ENCODE results near the gene LMO7.
"Not testable (repeated sequence)": the region's sequence is repeated elsewhere in the genome, so short reads cannot be mapped to it uniquely, and the experiment has no call there.

Gene LMO7

DNA sequence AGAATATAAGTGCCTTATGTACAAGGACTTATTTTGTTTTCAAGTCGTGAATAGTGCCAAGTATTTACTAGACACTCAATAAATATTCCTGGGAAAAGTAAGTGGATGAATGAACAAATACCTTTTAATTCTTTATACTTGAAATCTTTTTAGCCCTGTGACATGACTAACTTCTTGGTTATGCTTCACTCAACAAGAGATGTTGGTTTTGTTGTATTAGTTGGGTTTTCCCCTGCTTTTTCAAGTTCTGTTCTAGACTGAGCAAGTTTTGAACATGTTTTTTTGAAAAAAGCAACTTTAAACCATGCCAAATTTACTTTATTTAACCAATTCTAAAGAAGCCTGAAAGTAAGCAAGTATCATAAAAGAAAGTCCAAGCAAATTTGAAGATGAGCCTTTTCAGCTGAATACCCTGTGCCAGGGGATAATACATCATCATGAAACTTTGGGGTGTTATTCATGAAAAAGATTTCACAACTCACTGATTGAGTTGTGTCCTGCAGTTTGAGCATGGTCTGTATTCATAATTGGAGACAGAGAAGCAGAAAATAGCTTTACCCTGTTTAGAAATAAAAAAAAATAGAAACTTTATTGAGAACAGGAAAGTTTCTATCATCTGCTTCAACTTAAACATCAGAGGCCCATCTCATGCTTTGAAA is 11.1 kb downstream of the LMO7 start:
- in situ Hi-C loops (cut with HindIII; ENCODE audit: low sequenced_read_pairs): no loop called here

DNA sequence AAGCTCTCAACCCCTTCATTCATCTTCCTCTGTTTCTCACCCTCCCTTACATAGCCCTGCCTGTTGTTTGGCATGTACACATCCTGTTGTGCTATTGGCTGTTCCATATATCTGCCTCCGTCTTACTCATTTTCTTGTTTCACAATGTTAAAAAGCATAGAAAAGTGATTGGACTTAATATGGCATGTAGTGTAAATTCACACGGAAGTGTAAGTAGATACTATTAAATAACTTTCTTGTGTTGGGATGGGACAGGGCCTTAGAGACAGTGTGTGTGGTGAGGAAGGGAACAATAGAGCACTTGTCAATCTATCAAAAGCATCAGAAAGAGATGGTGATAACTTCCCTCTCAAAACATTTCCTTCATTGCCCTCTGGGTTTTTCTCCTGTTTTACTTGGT is 12.3 kb downstream of the LMO7 start:
- in situ Hi-C loops (cut with HindIII; ENCODE audit: low sequenced_read_pairs): no loop called here

DNA sequence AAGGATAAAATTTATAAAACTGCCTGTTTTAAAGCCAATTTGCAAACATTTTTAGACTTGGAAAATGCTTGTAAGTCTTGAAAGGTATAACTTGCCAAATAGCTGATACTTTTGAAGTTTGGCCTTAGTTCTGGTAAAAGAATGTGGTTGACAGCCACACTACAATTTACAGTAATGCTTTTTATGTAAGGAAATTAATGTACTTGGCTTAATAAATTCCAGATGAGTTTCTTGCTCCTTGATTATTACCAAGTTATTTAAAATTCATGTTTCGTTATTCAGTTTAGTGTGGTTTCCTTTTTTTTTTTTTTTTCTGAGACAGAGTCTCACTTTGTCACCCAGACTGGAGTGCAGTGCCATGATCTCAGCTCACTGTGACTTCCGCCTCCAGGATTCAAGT is 14.9 kb downstream of the LMO7 start:
- in situ Hi-C loops (cut with HindIII; ENCODE audit: low sequenced_read_pairs): no loop called here

DNA sequence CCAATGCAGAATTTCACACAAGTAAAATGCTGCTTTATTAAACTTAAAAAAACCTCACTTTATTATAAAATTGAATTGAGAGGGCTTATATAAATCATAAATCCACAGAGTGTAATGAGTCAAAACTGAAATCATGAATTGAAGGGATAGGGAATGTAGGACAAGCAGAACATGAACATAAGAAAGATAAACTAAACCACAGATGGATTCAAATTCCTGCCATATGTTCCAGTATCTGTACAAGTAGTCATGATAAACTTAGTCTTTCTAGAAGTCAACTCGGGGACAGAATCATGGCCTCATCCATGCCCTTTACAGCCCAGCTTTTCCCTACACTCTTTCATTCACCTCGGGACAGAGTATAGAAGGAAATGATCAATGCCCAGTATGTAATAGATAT is 16.6 kb downstream of the LMO7 start:
- in situ Hi-C loops (cut with HindIII; ENCODE audit: low sequenced_read_pairs): no loop called here

DNA sequence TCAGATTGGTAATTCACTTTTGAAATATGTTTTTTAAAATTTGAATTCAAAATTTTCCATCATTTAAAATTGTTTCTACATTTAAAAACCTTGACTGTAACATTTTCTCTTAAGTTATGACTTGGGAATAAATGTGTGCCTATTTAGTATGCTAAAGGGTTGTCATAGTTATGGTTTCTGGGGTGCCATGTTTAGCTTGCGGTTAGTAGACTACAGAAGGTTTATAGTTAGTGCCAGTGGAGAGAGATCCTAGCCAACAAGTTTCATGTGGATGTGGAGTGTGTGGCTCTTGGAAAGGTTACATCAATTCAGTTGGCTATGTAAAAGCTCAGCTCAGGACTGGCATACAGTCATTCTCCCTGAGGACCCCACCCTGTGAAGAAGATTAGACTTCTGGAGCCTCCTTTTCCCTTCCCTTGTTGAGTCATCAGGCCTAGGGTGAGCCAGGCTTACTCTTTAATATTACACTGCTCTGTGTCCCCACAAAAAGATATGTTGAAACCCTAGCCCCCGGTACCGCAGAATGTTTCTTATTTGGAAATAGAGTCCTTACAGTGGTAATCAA is 20.4 kb downstream of the LMO7 start:
- in situ Hi-C loops (cut with HindIII; ENCODE audit: low sequenced_read_pairs): no loop called here

DNA sequence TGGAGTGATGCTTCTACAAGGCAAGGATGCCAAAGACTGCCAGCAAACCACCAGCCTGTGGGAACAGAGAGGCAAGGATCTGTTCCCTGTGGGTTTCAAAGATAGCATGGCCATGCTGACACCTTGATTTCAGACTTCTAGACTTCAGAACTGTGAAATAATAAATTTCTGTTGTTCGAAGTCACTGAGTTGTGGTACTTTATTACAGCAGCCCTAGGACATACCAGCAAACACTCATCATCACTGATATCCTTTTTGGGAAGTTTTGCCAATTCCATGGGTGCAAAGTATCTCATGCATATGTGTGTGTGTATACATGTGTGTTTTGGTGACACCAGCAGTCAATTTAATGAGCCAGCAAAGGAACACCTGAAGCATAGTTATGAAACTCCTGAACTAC is 21.0 kb downstream of the LMO7 start:
- in situ Hi-C loops (cut with HindIII; ENCODE audit: low sequenced_read_pairs): no loop called here

DNA sequence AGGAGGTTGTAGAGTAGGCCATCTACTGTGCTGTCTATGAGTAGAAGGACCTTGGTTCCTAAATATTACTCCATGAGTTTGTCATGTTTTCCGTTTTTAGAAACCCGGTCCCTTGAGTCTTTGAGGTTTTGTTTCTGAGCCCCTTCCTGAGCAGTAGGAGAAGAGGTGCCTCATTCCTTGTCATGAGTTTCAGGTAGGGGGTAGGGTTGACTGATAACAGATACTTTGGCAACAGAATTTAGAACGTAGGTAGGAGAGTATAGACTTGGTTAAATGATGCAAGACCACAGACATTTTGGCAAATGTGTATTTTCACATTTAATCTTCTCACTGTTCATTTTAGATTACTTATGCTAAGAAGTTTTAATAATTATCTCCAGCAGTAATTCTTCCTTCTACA is 24.6 kb downstream of the LMO7 start:
- in situ Hi-C loops (cut with HindIII; ENCODE audit: low sequenced_read_pairs): no loop called here

DNA sequence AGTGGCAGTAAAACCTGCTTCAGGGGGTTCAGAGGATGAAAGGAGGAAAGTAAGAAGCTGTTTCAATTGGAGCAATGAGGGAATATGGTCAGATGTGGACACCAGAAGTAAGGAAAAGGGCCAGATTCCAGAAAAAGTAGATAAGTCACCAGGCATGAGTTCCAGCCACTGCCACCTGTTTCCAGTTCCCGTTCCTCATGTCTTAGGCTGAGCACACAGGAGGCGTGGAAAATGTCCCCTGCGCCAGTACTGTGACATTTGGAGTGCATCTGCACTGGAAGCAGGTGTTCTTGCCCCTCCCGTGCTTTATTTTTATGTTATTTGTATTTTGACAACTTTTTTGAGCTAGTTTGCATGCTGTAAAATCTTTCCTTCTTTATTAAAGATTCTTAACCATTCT is 25.3 kb downstream of the LMO7 start:
- in situ Hi-C loops (cut with HindIII; ENCODE audit: low sequenced_read_pairs): no loop called here

DNA sequence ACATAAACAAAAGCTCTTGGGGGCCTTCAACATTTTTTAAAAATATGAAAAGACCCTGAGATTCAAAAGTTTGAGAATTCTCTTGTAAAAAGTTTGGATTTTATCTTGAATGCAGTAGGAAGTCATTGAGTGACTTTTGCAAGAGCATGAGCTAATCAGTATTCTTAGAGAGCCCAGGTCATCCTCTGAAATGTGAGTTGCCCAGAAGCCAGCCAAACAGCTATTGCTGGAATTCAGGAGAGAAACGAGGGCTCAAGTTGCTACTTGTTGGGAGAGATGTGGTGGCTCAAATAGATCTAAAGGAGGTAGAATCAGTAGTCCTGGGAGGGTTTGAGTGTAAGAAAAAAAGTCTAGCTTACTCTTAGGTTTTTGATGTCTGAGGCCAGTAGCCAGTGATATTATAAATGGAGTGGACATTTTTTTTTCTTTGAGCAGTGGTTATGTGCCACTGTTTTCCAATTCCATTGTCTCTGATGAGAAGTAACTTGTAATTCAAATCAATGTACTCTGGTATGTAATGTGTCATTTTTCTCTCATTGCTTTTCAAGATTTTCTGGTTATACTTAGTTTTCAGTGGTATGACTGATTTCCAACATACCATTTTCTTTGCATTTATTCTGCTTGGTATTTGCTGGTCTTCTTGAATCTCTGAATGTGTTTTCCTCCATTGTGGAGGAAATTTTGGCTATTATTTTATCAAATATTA is 30.7 kb downstream of the LMO7 start:
- in situ Hi-C loops (cut with HindIII; ENCODE audit: low sequenced_read_pairs): no loop called here

DNA sequence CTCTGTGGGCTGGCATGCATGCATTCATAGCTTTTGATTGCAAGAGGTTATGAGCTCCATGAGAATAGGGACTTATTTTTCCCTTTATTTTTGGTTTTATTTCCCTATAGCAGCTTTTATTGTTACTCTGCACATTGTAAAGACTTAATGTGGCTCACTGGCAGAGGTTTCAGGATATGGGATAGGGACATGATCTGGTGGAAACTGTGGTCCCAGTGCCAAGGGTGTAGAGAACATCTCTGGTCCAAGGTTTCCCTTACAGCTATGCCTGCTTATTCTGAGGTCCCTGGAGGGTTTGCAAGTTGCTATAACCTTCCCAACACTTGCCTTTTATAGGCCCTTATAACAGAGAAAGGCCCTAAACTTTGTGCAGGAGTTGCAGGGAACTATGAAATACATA is 33.6 kb downstream of the LMO7 start:
- in situ Hi-C loops (cut with HindIII; ENCODE audit: low sequenced_read_pairs): no loop called here

DNA sequence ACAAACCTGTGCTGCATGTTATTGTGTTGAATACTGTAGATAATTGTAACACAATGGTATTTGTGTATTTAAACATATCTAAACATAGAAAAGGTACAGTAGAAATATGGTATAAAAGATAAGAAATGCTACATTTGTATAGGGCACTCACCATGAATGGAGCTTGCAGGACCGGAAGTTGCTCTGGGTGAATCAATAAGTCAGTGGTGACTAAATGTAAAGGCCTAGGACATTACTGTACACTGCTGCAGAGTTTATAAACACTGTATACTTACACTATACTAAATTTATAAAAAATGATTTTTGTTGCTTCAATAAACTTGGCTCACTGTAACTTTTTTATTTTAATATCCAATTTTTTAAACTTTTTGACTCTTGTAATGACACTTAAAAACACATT is 34.4 kb downstream of the LMO7 start:
- in situ Hi-C loops (cut with HindIII; ENCODE audit: low sequenced_read_pairs): no loop called here

DNA sequence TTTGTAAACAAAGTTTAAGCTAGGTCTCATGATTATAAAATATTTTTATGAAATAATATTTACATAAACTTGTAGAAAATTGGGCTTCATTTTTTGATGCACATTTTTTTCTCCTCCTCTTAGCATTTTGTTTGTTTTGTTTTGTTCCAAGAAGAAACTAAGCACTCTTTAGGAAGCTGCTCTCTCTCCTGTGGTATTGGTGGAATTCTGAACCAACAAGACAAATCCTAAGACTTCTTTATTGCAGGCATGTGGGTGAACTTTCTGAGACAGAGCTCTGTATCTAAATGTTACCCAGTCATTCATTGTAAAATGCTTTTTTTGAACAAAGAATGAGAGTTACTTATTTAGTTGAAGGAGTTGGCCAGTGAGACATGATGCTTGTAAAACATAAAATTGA is 39.3 kb downstream of the LMO7 start:
- in situ Hi-C loops (cut with HindIII; ENCODE audit: low sequenced_read_pairs): no loop called here

DNA sequence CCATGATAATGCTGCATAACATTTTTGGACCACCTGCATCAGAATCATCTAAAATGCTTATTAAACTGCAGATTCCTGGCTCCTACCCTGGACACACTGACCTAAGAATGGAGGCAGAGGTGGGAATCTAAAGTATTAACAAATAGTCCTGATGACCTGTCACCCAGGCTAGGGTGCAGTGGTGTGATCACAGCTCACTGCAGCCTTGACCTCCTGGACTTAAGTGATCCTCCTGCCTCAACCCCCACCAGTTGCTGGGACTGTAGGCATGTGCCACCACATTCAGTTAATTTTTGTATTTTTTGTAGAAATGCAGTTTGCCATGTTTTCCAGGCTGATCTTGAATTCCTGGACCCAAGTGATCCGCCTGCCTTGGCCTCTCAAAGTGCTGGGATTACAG is 43.3 kb downstream of the LMO7 start:
- in situ Hi-C loops (cut with HindIII; ENCODE audit: low sequenced_read_pairs): no loop called here

DNA sequence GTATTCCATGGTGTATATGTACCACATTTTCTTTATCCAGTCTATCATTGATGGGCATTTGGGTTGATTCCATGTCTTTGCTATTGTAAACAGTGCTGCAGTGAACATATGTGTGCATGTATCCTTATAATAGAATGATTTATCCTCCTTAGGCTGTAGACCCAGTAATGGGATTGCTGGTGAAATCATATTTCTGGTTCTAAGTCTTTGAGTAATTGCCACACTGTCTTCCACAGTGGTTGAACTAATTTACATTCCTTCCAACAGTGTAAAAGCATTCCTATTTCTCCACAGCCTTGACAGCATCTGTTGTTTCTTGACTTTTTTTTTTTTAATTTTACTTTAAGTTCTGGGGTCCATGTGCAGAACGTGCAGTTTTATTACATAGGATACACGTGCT is 44.1 kb downstream of the LMO7 start:
- in situ Hi-C loops (cut with HindIII; ENCODE audit: low sequenced_read_pairs): not testable (repeated sequence)

DNA sequence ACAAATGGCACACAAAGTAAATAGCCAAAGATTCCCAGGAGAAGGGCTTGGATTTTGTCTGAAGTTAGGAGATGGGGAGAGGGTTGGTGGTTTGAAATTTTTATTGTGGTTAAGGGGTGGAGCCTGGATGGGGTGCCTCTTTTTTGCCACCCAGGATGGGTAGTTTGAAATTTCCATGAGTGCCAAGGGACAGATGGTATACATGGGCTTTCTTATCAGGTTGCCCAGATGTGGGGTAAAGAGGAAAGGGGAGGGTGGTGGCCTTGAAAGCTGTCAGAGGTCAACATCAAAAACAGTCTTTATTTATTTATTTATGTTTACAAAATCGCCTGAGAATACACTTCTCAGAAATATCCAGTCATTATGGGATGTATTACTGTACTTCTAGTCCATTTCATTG is 46.2 kb downstream of the LMO7 start:
- in situ Hi-C loops (cut with HindIII; ENCODE audit: low sequenced_read_pairs): no loop called here

DNA sequence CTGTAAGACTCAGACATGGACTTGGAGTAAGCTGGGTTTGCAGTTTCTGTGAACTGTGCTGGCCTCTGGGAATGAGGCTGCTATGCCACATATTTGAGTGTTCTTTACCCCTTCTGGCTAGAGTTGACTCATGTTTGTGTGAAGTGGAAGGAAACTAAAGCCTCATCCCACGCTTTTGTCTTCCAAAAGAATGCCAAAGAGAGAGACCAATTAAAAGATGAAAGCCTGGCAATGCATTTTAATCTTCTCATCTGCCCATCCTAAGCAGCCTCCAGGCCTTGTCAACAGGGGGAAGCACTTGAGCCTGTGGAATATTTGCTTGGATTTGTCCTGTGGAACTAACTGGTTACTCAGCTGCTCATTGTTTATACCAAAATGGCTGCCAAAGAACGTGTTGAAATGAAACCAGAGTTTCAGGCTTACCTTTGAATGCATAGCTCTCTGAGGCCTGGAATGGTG is 49.1 kb downstream of the LMO7 start:
- in situ Hi-C loops (cut with HindIII; ENCODE audit: low sequenced_read_pairs): no loop called here

DNA sequence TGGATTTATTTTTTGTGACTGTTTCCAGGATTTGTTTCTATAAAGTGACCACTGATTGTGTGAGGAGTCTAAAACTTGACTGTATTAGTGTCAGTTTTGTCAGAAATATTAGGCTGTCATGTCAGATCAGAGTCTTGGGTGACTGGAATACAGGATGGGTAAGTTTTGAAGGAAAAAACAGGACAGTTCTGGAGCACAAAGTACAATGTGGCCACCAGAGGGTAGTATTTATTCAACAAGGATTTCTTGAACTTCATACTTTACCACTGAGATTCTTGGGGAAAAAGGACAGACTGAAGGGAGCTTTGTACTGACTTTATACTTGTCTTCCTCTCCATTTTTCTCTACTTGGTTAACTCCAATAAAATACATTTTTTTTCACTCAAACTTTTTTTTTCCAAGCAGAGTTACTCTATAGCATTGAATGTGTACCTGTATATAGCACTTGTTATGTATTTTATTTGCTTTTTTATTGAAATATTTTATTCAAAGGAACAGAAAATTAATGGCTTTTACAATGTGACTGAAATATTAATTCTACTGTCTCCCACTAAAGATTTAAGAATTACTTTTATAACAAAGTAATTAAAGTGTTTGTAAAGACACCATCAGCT is 51.1 kb downstream of the LMO7 start:
- in situ Hi-C loops (cut with HindIII; ENCODE audit: low sequenced_read_pairs): no loop called here

DNA sequence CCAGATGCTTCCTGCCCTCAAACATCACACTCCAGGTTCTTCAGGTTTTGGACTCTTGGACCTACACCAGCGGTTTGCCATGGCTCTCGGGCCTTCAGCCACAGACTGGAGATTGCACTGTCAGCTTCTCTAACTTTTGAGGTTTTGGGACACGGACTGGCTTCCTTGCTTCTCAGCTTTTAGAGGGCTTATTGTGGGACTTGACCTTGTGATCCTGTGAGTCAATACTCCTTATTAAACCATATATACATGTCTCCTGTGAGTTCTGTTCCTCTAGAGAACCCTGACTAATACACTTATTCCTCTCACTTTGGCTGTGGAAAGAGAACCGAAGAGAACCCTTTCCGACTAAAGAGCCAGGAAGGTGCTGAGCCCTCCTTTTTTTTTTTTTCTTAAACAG is 53.6 kb downstream of the LMO7 start:
- in situ Hi-C loops (cut with HindIII; ENCODE audit: low sequenced_read_pairs): no loop called here

DNA sequence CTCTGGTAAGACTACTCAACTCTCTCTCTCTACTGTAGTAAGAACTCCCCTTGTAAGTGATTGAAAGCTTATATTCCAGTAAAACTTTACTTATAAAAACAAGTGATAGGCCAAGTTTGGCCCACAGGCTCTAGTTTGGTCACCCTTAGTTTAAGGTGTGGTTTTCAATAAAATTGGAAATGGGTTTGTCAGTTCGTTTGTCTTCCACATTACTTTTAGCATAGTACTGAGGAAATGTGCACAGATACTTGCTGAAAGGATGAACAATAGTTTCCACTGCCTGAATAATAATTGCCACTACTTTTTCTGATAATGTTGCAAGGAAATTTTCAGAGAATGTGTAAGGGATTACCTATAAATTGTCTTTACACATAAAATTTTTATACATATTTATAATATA is 54.5 kb downstream of the LMO7 start:
- in situ Hi-C loops (cut with HindIII; ENCODE audit: low sequenced_read_pairs): no loop called here

DNA sequence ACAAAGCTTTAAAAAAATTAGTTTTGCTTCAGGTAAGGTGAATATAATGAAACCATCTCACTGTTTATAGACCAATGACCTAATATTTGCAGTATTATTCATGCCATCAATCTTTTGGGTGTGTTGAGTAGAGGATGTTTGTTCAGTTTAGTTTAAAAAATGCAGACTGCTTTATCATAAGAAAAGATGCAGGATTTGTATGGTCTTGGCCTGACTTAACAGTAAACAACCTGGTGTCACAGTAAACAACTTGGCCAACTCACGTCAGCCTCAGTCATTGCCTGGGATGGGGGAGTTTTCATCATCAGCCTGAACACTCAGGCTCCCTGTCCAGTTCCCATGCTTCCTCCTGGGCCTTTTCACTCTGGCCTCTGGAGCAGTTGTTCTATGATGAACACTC is 55.1 kb downstream of the LMO7 start:
- in situ Hi-C loops (cut with HindIII; ENCODE audit: low sequenced_read_pairs): no loop called here

DNA sequence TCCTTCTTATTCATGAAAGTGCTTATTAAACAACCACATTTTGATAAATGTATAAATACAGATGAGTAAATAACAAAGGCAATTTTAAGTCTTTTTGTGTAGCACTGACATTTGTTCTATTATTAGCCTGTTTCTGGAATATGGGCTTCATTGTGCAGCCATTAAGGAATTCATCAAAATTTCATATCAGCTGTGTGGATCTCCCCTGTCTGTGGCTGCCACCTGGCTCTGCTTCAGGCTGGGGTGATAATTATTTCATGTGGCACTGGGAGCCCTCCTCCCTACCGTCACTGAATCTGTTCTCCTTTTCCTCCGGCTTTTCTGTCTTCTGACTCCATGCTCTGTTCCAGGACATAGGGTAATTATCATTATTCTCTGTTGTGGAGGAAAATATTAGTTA is 57.1 kb downstream of the LMO7 start:
- in situ Hi-C loops (cut with HindIII; ENCODE audit: low sequenced_read_pairs): no loop called here

DNA sequence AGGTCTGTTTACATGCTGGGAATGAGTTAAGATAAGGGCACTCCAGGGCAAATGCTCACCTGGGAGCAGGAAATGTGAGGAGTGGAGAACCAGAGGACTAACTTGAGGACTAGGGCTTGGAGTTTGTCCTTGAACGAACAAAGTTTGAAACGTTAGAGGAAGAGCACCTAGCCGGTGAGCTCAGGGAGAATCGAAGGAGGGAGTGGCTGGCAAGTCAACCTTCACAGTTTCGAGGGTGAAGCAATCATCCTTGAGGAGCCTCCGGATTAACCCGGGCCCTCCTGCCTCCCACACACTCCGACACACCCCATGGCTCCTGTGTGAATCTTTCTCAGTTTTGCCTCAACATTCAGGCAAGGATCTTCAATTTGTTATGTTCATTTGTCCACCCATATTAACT is 58.6 kb downstream of the LMO7 start:
- in situ Hi-C loops (cut with HindIII; ENCODE audit: low sequenced_read_pairs): loop anchor here (5.0 kb wide), 1 partner anchor 168 kb away; no protein-coding TSS in a partner anchor
